ENCODE measurements around the gene PRDM10.

PRDM10 gene

GRCh38 chr11:129854232-129854805 lies 148.3 kb downstream of the PRDM10 start:
- no peak overlapping the region for H3K27ac ChIP-seq
- no peak overlapping the region for H3K4me3 ChIP-seq (ENCODE audit: low read depth, low read length)
- no peaks in the 10 kb centered on the region for H3K27me3 ChIP-seq (ENCODE audit: insufficient read depth, low read depth, severe bottlenecking)
- H3K9me3 ChIP-seq (ENCODE audit: severe bottlenecking), result no peaks in the 10 kb centered on the region
- no peaks in the 10 kb centered on the region for H3K36me3 ChIP-seq
- no peak for DNase-seq
- TF ChIP-seq CTCF (IDR thresholded peaks at IDR 0.05; ENCODE audit: low read depth, low read length), result no peak

DNA sequence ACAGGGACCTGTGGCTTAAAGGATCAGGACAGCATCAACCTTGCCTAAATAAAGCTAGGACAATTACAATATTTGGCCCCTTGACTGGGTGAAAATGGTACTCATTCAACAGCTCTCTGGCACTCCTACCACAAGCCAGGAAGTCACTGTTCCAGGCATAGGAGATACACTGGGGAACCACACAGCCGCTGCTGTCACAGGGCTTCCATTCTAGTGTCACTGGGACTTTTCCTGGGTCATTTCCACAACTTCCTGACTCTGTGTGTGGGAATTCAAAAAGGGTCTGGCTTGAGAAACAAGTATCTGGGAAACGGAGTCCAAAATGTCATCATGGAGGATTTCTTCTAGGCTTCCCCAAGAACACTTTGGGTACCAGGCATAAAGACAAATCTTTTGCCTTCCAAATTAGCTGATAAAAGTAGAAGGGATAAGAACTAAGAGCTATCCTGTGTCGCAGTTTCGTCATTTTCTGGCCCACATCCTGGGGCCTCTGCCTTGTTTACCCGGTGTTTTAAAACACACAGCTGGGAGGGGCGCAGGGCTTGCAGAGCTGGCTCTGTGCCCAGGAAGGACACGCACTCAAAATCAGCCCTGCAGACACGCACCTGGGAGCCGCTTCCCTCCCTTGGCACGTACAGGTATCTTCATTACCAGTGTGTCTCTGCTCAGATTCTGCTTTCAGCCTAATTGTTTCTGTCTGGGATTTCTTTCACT lies 149.0 kb downstream of the PRDM10 start:
- Histone ChIP-seq H3K4me3 (ENCODE audit: low read depth, low read length) (no peak overlapping the region), H3K9me3 (ENCODE audit: severe bottlenecking) (no peaks in the 10 kb centered on the region), H3K27me3 (ENCODE audit: insufficient read depth, low read depth, severe bottlenecking) (no peaks in the 10 kb centered on the region), H3K36me3 (no peaks in the 10 kb centered on the region), H3K27ac (no peak overlapping the region)
- DNase-seq, result no peak
- TF ChIP-seq CTCF (IDR thresholded peaks at IDR 0.05; ENCODE audit: low read depth, low read length), result no peak

GRCh38 chr11:129852125-129852740 lies 150.4 kb downstream of the PRDM10 start:
- Histone ChIP-seq H3K36me3 (no peaks in the 10 kb centered on the region), H3K9me3 (ENCODE audit: severe bottlenecking) (no peaks in the 10 kb centered on the region), H3K27ac (no peak overlapping the region), H3K4me3 (ENCODE audit: low read depth, low read length) (no peak overlapping the region), H3K27me3 (ENCODE audit: insufficient read depth, low read depth, severe bottlenecking) (no peaks in the 10 kb centered on the region)
- no peak for TF ChIP-seq CTCF (IDR thresholded peaks at IDR 0.05; ENCODE audit: low read depth, low read length)
- no peak for DNase-seq
